KG1 (cell line): ENCODE measurements around the gene NUDT8.
"Not testable (repeated sequence)": the region's sequence is repeated elsewhere in the genome, so short reads cannot be mapped to it uniquely, and the experiment has no call there.

ENCODE experiments used
- DNase-seq: peaks from one replicate; lab custom pipeline; 2025; lab: John Stamatoyannopoulos, UW

The NUDT8 gene

GRCh38 chr11:67641338-67642172, 11.8 kb upstream of the NUDT8 start:
- no peak for DNase-seq

DNA sequence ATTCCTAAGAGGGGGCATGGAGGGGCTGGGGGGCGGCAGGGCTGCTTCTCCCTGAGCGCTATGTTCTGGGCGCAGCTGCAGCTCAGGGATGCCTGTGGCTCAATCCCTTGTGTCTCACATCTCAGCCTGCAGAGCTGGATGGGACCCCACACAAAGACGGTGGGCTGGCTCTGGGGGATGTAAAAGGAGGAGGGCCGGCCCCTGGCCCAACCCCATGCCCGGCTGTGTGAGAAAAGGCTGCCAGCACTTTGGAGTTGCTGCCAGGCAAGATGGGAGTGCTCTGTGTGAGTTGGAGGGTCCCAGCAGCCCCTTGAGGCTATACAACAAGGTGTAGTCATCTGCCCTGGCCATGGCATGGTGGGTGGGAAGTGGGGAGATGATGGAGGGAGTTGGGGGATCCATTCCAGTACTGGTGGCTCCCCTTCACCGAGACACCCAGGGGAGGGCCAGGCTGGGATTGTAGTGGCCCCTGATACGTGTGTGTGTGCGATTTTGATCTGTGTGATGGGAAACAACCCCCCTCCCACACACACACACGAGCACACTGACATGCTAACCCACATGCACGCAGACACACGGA, 11.1 kb upstream of the NUDT8 start:
- DNase-seq: no peak

- no peak for DNase-seq
Observed at GRCh38 chr11:67640021-67640757, 10.5 kb upstream of the NUDT8 start.

DNA sequence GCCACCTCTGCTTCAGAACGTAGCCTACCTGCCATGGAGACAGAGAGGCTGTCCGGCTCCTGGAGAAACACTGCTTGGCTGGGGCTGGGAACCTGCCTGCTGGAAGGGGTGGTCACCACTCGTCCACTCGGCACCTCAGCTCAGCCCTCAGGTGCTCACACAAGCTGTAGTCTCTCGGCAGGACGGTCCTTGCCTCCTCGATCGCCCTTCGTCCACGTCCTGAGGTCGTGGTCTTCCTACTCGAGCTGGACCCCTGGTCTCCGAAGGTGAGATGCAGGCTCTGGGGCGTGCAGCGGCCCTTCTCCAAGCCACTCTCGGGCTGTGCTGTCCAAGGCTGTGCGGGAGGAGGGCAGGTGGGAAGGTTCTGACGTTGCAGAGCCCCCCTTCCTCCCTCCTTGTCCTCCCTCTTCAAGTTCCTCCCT, 9.7 kb upstream of the NUDT8 start, which contains the start of gene TBX10:
TBX10 (minus strand) TSS at position 326 of the 422 bp plus-strand sequence; CDS start at position 35, 291 bp downstream.
- DNase-seq: no peak

DNA sequence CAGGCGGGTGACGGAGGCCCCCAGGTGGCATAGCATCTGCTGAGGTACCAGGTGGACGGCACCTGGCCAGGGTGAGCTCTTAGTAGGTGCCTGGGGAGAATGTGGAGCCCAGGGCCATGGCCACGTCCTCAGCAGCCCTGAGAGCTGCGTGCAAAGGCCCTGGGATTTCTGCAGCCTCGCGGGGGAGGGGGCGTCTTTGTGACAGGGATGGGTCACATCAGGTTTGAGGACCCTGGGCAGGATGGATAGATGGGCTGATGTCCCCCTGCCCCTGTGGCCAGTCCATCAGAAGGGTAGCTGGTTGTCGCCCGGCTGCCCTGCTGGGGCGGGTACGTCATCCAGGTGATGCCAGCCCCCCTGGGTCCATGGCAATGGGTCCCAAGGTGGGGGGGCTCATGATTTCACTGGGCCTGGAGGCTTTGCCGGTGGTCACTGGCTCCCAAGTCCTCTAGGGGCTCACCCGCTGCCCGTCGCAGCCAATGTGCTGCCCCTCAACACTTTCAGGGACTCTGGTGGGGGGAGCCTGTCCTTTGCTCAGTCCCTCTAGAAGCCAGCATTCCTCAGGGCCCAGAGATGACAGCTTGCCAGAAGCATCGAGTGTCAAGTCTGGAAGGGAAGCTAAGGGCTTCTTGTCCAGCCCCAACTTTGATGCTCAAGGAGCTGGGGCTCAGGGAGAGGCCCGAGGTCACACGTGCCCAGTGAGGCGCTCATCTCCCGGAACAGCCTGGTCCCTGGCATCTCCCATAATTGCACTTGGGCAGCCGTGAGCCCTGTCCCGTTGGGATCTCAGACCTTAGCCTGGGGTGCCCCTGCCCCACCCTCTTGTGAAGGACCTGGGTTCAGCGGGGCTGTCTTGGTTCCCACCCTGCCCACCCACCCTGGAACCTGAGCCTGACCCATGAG, 9.0 kb upstream of the NUDT8 start:
- no peak for DNase-seq

GRCh38 chr11:67637441-67637840, 7.7 kb upstream of the NUDT8 start:
- DNase-seq: not testable (repeated sequence)

- DNase-seq: no peak
Observed at GRCh38 chr11:67636962-67637361, 7.2 kb upstream of the NUDT8 start.

GRCh38 chr11:67635231-67635521, 5.4 kb upstream of the NUDT8 start:
- no peak for DNase-seq

- DNase-seq: no peak
Observed at GRCh38 chr11:67634366-67635230, 4.9 kb upstream of the NUDT8 start.

GRCh38 chr11:67633758-67634365, 4.1 kb upstream of the NUDT8 start:
- DNase-seq: no peak

GRCh38 chr11:67632982-67633755, 3.4 kb upstream of the NUDT8 start:
- no peak for DNase-seq

DNA sequence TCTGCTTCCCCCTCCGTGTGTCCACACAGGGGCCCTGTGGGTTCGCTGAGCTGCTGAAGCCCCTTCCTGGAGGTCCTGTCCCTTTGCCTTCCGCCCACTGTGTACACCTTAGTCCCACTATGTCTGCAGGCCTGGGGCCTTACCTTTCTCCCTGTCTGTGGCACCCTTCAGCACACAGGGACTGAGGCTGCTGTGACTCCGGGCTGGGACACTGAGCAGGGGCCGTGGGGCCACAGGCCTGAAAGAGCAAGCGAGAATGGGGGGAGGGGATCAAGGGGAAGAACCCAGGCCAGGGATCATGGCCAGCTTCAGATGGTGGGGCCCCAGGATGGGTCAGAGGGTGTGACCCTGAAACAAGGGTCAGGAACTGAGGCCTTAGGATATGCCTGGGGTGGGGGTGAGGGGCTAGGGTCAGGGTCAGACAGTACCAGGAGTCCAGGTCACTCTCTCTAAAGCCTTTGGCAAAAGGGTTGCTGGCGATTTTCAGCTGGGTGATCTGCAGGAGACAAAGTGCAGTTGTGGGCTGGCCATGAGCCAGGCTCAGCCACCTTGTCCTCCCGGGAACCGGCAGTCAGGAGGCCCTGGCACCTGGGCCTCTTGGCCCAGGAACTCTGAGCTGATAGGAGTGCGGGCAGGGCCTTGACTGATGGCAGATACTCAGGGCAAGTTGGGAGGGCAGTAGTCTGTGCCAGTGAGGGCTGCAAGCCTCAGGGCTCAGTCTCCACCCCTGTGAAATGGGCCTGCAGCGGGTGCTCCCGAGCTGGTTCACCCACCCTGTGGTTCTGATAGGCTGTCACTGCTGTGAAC, 2.6 kb upstream of the NUDT8 start:
- DNase-seq: no peak

DNA sequence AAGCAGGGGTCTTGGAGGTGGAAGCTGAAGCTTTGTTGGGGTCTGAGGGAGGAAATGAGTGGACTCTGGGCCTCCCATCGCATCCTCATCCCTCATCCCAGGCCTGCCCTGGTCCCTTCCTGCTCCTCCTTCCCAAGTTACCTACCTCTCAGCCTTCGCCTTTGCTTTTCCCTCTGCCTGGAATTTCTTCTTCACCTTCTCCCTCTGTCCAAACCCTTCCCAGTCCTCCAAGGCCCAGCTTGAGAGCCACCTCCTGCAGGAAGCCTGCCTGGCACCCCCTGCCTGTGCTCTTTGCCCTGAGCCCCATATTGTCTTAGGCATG, 2.1 kb upstream of the NUDT8 start:
- no peak for DNase-seq

DNA sequence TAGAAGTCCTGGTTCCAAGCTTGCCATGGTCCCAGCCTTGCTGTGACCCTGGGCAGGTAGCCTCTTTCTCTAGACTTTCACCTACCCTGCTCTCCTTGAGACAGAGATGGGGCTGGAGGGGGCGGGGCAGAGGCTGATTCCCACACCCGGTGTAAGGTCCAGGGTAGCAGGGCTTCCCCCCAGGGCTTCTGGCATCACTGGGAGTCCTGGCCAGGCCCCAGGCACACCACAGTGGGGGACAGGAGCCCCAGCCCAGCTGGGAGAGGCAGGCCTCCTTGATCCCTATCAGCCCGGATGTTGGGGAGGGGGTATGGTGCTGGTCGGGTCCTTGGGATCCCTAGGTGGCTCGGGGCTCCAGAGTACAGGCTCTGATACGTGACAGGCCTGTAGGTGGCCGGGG, 1.7 kb upstream of the NUDT8 start:
- DNase-seq: no peak

DNA sequence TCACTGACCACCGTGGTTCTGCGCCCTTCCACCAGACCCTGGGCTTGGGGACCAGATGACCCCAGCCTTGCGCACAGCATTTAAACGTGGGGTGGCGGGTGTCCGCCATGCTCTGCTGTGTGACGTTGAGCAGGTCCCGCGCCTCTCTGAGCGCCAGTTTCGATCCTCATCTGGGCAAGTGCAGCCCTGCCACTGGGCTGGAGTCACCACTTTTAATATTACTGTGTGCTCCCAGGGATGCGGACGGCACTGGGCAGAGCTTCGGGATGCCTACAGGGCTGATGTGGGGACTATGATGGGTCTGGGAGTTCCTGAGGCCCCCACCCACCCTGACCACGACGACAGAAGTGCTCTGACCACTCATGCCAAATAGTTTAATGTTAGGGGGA, 1.2 kb upstream of the NUDT8 start:
- no peak for DNase-seq

DNA sequence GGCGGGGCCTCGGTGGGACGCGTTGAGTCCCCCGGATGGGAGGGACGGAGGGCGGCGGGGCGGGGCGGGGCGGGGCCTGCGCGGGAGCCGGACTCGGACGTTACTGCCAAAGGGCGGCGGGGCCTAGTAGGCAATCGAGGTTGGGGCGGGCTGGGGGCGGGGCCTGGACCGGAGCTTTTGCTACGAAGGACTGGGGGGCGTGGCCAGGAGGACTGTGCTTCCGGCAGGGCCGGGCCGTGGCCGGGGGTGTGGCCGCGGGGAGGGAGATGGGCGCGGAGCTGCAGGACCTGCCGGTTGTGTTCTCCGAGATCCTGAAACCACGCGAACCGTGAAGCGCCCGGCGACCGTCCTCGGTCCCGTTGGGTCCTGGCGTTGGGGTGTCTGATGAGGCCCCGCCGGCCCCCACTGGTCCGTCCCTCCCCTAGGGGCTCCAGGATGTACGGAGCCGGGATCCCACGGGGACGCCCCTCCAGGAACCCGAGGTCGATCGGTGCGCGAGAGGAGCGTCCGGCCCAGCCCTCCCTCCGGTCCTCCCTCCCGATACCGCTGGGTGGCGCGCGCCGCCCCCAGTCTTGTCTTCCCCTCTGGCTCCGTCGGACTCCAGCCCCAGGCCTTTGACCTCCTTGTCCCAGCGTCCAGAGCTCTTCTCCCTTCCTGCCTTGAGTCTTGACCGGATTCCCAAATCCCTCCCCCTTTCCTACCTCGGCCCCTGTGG, 648 bp upstream of the NUDT8 start:
- peak; percentile 98 for DNase-seq

- no peak for DNase-seq
Observed at GRCh38 chr11:67628710-67629385, 889 bp downstream of the NUDT8 start.
